GM21515 (cell line): ENCODE data around the gene ENPP1.
"Not testable (repeated sequence)": the region's sequence is repeated elsewhere in the genome, so short reads cannot be mapped to it uniquely, and the experiment has no call there.

Experiments
- ATAC-seq: cut with Tn5 transposase; IDR thresholded peaks from one replicate; pipeline ENCODE4 v1.9.1; 2021; ENCODE audit not compliant: unreplicated experiment

ENPP1 gene

GRCh38 chr6:131914234-131914633, 106.4 kb downstream of the ENPP1 start:
- no peak for ATAC-seq

- peak; percentile 90 for ATAC-seq
Measured at GRCh38 chr6:131914967-131915751, 107.3 kb downstream of the ENPP1 start.

DNA sequence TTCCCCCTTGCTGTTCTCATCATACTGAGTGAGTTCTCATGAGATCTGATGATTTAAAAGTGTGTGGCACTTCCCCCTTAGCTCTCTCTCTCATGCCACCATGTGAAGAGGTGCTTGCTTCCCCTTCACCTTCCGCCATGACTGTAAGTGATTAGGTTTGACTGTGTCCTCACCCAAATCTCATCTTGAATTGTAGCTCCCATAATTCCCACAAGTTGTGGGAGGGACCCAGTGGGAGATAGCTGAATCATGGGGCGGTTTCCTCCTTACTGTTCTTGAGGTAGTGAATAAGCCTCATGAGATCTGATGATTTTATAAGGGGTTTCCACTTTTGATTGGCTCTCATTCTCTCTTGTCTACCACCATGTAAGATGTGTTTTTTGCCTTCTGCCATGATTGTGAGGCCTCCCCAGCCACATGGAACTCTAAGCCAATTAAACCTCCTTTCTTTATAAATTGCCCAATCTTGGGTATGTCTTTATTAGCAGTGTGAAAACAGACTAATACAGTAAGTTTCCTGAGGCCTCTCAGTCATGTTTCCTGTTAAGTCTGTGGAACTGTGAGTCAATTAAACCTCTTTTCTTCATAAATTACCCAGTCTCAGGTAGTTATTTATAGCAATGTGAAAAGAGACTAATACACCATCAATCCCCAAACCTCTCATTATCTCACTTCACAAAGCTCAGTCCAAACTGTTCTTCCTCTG, 108.4 kb downstream of the ENPP1 start:
- not testable (repeated sequence) for ATAC-seq

DNA sequence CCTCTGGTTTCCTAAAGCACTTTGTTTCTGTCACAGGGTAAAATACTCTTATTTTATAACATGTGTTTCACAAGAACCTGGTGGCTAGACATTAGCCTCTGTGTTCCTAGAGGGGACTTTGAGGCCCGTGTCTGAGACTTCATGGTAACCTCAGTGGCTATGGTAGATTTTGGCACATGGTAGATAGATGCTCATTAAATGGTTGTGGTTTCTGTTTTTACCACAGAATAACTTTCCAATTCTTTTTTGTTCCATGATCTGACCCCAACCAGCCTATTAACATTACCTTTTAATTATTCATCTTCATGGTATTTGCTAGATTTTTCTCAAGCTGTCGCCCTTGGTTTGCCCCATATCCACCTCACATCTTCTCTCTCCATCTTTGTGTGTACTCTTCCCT, 109.0 kb downstream of the ENPP1 start:
- ATAC-seq: no peak

- no peak for ATAC-seq
Measured at GRCh38 chr6:131917318-131917717, 109.5 kb downstream of the ENPP1 start.

GRCh38 chr6:131917763-131918649, 110.2 kb downstream of the ENPP1 start:
- no peak for ATAC-seq

DNA sequence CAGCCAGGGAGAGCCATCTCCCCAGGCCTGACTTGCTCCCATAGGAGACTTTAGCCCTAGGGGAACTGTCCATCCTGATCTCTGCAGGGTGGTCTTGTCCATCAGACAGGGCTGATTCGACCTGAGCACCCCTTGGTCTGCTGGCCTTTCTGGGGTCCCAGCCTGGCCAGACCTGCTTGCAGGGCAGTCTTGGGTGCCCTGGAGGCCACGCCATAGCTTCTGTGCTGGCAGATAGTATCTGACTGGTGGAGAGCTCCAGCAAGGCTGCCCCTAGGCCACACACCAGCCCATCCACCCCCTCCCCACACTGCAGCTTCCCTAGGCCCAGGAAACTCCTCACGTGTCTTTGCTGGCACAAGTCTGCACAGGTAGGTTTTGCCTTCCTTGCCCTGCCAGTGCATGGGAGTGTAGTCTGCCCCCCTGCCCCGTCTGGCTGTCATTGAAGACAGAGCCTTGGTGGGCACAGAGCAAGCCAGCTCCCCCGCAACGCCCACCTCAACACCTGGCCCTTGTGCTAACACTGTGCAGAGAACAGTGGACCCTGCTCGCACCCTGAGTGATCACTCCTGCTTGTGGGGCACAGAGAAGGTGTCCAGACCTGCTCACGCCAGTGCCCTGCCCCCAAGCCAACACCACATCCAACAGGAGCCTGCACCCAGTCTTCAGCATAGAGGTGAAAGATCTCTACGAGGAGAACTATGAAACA, 111.0 kb downstream of the ENPP1 start:
- no peak for ATAC-seq

- no peak for ATAC-seq
Measured at GRCh38 chr6:131920656-131921055, 112.8 kb downstream of the ENPP1 start.

GRCh38 chr6:131923356-131923755, 115.5 kb downstream of the ENPP1 start:
- no peak for ATAC-seq

DNA sequence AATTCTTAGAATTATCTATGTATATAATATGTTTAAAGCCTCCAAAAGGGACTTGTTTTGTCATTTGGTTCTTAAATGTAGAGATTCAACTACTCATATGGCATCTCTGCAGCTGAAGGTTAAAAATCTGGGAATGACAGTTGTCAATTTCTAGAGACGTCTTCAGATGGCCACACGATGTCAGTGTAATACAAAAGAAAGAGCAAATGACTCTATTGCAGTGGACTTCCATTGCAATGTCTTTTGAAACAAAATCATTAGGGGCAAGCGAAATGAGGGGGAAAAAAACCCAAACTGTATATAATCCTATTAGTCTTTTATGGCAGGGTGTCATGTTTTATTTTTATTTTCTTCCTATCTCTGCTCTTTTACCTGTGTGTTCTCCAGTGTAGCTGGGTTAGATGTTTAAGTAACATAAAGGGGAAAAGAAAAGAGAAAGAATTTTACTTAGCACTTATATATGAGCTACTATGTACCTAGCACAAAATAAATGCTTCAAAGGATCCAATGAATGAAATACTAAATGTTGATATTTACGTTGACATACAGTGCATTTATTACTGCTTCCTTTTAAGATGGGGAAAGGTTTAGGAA, 117.2 kb downstream of the ENPP1 start:
- no peak for ATAC-seq

DNA sequence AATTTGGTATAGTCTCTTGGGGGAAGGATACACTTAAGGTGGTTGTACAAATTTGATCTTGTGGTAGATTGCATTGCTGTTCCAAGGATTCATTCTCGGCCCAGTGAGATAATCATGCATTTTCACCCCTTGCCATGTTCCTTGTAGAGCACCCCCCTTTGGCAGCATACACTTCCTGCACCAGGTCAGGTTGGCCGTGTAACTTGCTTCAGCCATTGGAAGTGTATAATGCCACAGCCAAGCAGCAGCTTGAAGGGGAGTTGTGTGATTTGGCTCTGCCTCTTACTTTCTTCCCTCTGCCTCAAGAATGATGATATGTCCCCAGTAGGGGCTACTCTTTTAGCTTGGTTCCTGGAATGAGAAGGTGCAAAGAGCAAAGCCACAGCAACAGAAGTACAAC, 121.4 kb downstream of the ENPP1 start:
- ATAC-seq: no peak

DNA sequence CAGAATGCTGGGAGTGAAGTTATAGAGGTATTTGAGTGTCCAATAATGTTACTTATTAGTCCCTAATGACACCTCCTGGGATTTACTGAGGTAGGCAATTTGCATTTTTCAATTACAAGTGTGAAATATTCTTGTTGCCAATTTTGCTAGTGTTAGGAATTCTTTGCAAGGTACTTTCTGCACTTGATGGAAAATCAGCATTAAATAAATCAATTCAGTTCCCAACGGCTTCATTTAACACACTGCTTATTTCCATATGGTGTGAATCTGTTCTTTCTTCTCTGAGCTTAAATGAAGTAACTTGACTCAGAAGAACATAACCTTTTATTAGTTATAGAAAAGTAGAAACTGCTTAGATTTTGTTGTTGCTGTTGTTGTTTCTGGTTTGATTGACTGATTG, 122.2 kb downstream of the ENPP1 start:
- no peak for ATAC-seq

GRCh38 chr6:131931063-131931750, 123.4 kb downstream of the ENPP1 start:
- ATAC-seq: no peak

DNA sequence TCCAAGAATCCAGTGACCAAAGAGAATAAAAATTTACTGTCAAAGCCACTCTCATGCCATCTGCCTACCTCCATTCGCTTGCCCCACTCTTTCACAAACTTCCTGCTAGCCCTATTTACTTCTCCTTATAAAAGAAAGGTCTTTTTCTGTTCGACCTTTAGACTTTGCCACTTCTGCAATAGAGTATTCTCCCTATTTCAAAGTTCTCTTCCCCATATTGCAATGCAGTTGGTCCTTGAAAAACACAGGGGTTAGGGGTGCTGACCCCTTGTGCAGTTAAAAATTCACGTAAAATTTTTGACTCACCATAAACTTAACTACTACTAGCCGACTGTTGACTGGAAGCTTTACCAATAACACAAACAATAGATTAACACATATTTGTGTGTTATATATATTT, 128.3 kb downstream of the ENPP1 start:
- no peak for ATAC-seq

- ATAC-seq: no peak
Measured at GRCh38 chr6:131937226-131937625, 129.4 kb downstream of the ENPP1 start.

GRCh38 chr6:131937703-131938631, 130.1 kb downstream of the ENPP1 start:
- ATAC-seq: no peak
